HepG2 (cell line): ENCODE data around the gene UBE2C. TPM values are rescaled to one million over a fixed set of nuclear protein-coding genes. Genes with fewer than 3 reads are reported as not detected.
A peak's percentile ranks its signal among the peaks of the same experiment; 100 is the strongest.

ENCODE experiments used
- CREM ChIP-seq, 2 experiments: sonication (generic) in 1 of 2; formaldehyde crosslinking in 1 of 2; IDR thresholded peaks; 2 replicates each; pipeline versions ENCODE4 v1.4.0 to v1.6.1; 2016 to 2020; ENCODE audit warnings: antibody characterized with exemption in 1 of 2, mild to moderate bottlenecking in 1 of 2, missing genetic modification reagents in 1 of 2
- DR1 ChIP-seq: sonication (generic); formaldehyde crosslinking; IDR thresholded peaks from 2 replicates; pipeline ENCODE4 v1.8.0; 2021; ENCODE audit warnings: mild to moderate bottlenecking, missing genetic modification reagents, inconsistent platforms
- ESRRA ChIP-seq: sonication (generic); formaldehyde crosslinking; IDR thresholded peaks from 2 replicates; pipeline ENCODE4 v1.5.1; 2020; ENCODE audit warnings: mild to moderate bottlenecking, low read depth, missing genetic modification reagents
- GABPB1 ChIP-seq: IDR thresholded peaks from 2 replicates; pipeline ENCODE4 v1.6.1; 2016; ENCODE audit warnings: mild to moderate bottlenecking, missing genetic modification reagents, moderate library complexity, missing compliant biosample characterization
- KLF16 ChIP-seq, 2 experiments: sonication (generic) in 1 of 2; formaldehyde crosslinking in 1 of 2; IDR thresholded peaks; 2 replicates each; pipeline versions ENCODE4 v1.6.1 to v1.8.0; 2016 to 2023; ENCODE audit warnings: missing genetic modification reagents in 2 of 2, missing compliant biosample characterization in 1 of 2
- MEF2D ChIP-seq: sonication (generic); formaldehyde crosslinking; IDR thresholded peaks from 2 replicates; pipeline ENCODE4 v1.5.1; 2020; ENCODE audit warnings: mild to moderate bottlenecking, missing genetic modification reagents
- NFYB ChIP-seq: sonication (generic); formaldehyde crosslinking; IDR thresholded peaks from 2 replicates; pipeline ENCODE4 v1.4.0; 2020; ENCODE audit warnings: missing genetic modification reagents
- PHF5A ChIP-seq: IDR thresholded peaks from one replicate; pipeline ENCODE4 v1.6.1; 2018; ENCODE audit warnings: low read depth, missing genetic modification reagents; ENCODE audit not compliant: unreplicated experiment
- POLR2G ChIP-seq: fragments of 200-400 bp; formaldehyde crosslinking; IDR thresholded peaks from 2 replicates; pipeline ENCODE4 v1.6.1; 2018; ENCODE audit warnings: mild to moderate bottlenecking, low read depth, low read length, moderate library complexity
- REPIN1 ChIP-seq: sonication (generic); formaldehyde crosslinking; IDR thresholded peaks from 2 replicates; pipeline ENCODE4 v1.8.0; 2022; ENCODE audit warnings: missing genetic modification reagents, low read depth, mild to moderate bottlenecking, borderline replicate concordance
- SIX1 ChIP-seq: sonication (generic); formaldehyde crosslinking; IDR thresholded peaks from 2 replicates; pipeline ENCODE4 v1.4.0; 2020; ENCODE audit warnings: missing genetic modification reagents, borderline replicate concordance
- SOX6 ChIP-seq, 2 experiments: fragments of 450-650 bp in 1 of 2; sonication (generic) in 1 of 2; formaldehyde crosslinking in 1 of 2; IDR thresholded peaks; 2 replicates each; pipeline versions ENCODE4 v1.4.0 to v1.6.1; 2017 to 2020; ENCODE audit warnings: antibody characterized with exemption in 1 of 2, mild to moderate bottlenecking in 1 of 2, missing genetic modification reagents in 1 of 2
- SP4 ChIP-seq: sonication (generic); formaldehyde crosslinking; IDR thresholded peaks from 2 replicates; pipeline ENCODE4 v1.8.1; 2023; ENCODE audit warnings: mild to moderate bottlenecking, missing genetic modification reagents
- STAT5B ChIP-seq: sonication (generic); formaldehyde crosslinking; IDR thresholded peaks from 2 replicates; pipeline ENCODE4 v1.4.0; 2020; ENCODE audit warnings: missing genetic modification reagents
- ZBTB7B ChIP-seq: sonication (generic); formaldehyde crosslinking; IDR thresholded peaks from 2 replicates; pipeline ENCODE4 v1.4.0; 2020; ENCODE audit warnings: missing genetic modification reagents
- ZC3H4 ChIP-seq: sonication (generic); formaldehyde crosslinking; IDR thresholded peaks from 2 replicates; pipeline ENCODE4 v1.4.0; 2020; ENCODE audit warnings: missing genetic modification reagents, borderline replicate concordance
- ZKSCAN8 ChIP-seq: IDR thresholded peaks from 2 replicates; pipeline ENCODE4 v1.6.1; 2016; ENCODE audit warnings: borderline replicate concordance, missing genetic modification reagents, missing compliant biosample characterization
- ZNF337 ChIP-seq: sonication (generic); formaldehyde crosslinking; IDR thresholded peaks from 2 replicates; pipeline ENCODE4 v1.5.1; 2020; ENCODE audit warnings: missing genetic modification reagents, low read depth, mild to moderate bottlenecking, borderline replicate concordance
- ZNF34 ChIP-seq: sonication (generic); formaldehyde crosslinking; IDR thresholded peaks from 2 replicates; pipeline ENCODE4 v1.4.0; 2020; ENCODE audit warnings: mild to moderate bottlenecking, missing genetic modification reagents, borderline replicate concordance
- ZNF567 ChIP-seq: sonication (generic); formaldehyde crosslinking; IDR thresholded peaks from 2 replicates; pipeline ENCODE4 v1.8.1; 2023; ENCODE audit warnings: mild to moderate bottlenecking, missing genetic modification reagents, borderline replicate concordance
- polyA plus RNA-seq, 8 experiments: library from polyadenylated mRNA; depleted of rRNA in 3 of 8; stranded (reverse) in 7 of 8; unstranded in 1 of 8; fragments of >200 nt; fragmentation: Illumina TruSeq in 4 of 8; extraction: Trizol in 4 of 8; gene quantifications; 2 replicates each; pipeline versions ENCODE4 v1.2.1 to v1.2.3, GENCODE V29; 2011 to 2016; ENCODE audit warnings: low read depth in 4 of 8, missing spikeins in 1 of 8, mixed read lengths in 1 of 8; ENCODE audit not compliant: insufficient read depth in 1 of 8
- total RNA-seq, 5 experiments: library from RNA; depleted of rRNA; stranded (reverse); fragments of >200 nt; fragmentation: Illumina TruSeq; extraction: Trizol; gene quantifications; 2 replicates each; pipeline ENCODE4 v1.2.3, GENCODE V29; 2016; ENCODE audit warnings: low read depth in 1 of 5
- TF ChIP-seq, protein P1 (sequence below): sonication (generic); formaldehyde crosslinking; IDR thresholded peaks from 2 replicates; pipeline ENCODE4 v1.4.0; 2020; ENCODE audit warnings: missing genetic modification reagents, borderline replicate concordance
- TF ChIP-seq, protein P2 (sequence below): sonication (generic); formaldehyde crosslinking; IDR thresholded peaks from 2 replicates; pipeline ENCODE4 v1.4.0; 2020; ENCODE audit warnings: missing genetic modification reagents
- TF ChIP-seq, protein P3 (sequence below): sonication (generic); formaldehyde crosslinking; IDR thresholded peaks from 2 replicates; pipeline ENCODE4 v1.8.0; 2022; ENCODE audit warnings: mild to moderate bottlenecking, missing genetic modification reagents, moderate library complexity

Gene UBE2C
- total and polyA plus RNA-seq, 2 of the 13 experiments (the other 11 are each of a cell fraction or from before 2014, with no cell fraction given), result 100 to 123 TPM

DNA sequence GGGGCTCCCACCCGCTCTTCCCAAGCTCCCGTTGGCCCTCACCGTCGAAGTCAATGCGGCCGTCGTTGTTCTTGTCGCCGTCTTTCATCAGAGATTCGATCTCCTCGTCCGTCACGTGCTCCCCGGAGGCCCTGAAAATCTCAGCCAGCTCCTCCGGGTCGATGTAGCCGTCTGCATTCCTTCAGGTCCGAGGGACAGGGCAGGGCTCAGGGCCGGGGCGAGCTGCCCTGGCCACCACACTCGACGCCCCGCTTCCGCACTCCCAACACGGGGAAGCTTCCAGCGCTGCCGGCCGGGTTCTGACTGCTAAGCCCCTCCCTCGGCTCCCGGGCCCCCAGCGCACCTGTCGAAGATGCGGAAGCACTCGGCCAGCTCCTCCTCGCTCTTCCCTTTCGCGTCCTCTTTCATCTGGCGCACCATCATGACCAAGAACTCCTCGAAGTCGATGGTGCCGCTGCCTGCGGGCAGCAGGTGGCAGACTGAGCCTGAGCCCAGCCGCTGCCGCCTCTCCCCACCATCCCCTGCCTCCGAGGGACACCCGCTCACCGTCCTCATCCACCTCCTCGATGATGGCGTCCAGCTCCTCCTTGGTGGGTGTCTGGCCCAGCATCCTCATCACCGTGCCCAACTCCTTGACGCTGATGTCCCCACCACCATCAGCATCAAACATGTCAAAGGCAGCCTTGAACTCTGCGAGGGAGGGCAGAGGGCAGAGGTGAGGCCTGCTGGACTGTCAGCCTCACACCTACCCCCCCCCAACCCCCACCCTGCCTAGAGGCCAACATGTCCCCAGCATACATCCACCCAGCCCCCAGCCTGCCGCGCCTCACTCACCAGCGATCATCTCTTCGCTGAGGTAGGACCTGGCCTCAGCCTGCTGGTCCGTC lies 11.7 kb downstream of the UBE2C start (continued):
- TF ChIP-seq, protein P1, sequence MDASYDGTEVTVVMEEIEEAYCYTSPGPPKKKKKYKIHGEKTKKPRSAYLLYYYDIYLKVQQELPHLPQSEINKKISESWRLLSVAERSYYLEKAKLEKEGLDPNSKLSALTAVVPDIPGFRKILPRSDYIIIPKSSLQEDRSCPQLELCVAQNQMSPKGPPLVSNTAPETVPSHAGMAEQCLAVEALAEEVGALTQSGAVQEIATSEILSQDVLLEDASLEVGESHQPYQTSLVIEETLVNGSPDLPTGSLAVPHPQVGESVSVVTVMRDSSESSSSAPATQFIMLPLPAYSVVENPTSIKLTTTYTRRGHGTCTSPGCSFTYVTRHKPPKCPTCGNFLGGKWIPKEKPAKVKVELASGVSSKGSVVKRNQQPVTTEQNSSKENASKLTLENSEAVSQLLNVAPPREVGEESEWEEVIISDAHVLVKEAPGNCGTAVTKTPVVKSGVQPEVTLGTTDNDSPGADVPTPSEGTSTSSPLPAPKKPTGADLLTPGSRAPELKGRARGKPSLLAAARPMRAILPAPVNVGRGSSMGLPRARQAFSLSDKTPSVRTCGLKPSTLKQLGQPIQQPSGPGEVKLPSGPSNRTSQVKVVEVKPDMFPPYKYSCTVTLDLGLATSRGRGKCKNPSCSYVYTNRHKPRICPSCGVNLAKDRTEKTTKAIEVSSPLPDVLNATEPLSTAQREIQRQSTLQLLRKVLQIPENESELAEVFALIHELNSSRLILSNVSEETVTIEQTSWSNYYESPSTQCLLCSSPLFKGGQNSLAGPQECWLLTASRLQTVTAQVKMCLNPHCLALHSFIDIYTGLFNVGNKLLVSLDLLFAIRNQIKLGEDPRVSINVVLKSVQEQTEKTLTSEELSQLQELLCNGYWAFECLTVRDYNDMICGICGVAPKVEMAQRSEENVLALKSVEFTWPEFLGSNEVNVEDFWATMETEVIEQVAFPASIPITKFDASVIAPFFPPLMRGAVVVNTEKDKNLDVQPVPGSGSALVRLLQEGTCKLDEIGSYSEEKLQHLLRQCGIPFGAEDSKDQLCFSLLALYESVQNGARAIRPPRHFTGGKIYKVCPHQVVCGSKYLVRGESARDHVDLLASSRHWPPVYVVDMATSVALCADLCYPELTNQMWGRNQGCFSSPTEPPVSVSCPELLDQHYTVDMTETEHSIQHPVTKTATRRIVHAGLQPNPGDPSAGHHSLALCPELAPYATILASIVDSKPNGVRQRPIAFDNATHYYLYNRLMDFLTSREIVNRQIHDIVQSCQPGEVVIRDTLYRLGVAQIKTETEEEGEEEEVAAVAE, result 0 out of 2 replicates have a peak, but pooled peaks have one; percentile 15
- no peak for TF ChIP-seq CREM (IDR thresholded peaks at IDR 0.05)
- TF ChIP-seq CREM (CRISPR knock-in tag; IDR thresholded peaks at IDR 0.05), result no peak
- TF ChIP-seq SP4 (CRISPR knock-in tag), result no peak; the same call in 1 of the 2 replicates
- TF ChIP-seq ZNF337 (CRISPR knock-in tag), result no peak
- no peak for TF ChIP-seq ZNF34 (CRISPR knock-in tag)
- TF ChIP-seq POLR2G, result no peak
- TF ChIP-seq, protein P2, sequence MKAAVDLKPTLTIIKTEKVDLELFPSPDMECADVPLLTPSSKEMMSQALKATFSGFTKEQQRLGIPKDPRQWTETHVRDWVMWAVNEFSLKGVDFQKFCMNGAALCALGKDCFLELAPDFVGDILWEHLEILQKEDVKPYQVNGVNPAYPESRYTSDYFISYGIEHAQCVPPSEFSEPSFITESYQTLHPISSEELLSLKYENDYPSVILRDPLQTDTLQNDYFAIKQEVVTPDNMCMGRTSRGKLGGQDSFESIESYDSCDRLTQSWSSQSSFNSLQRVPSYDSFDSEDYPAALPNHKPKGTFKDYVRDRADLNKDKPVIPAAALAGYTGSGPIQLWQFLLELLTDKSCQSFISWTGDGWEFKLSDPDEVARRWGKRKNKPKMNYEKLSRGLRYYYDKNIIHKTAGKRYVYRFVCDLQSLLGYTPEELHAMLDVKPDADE (CRISPR knock-in tag), result no peak
- TF ChIP-seq ZKSCAN8, result 0 out of 2 replicates have a peak, but pooled peaks have one; percentile 38
- no peak for TF ChIP-seq STAT5B (CRISPR knock-in tag)
- no peak for TF ChIP-seq ESRRA (CRISPR knock-in tag)
- TF ChIP-seq, protein P3, sequence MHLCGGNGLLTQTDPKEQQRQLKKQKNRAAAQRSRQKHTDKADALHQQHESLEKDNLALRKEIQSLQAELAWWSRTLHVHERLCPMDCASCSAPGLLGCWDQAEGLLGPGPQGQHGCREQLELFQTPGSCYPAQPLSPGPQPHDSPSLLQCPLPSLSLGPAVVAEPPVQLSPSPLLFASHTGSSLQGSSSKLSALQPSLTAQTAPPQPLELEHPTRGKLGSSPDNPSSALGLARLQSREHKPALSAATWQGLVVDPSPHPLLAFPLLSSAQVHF (CRISPR knock-in tag), result 0 out of 2 replicates have a peak, but pooled peaks have one; percentile 46
- TF ChIP-seq REPIN1, result 0 out of 2 replicates have a peak, but pooled peaks have one; percentile 34
- TF ChIP-seq ZNF567 (CRISPR knock-in tag), result 0 out of 2 replicates have a peak, but pooled peaks have one; percentile 52
- peak; percentile 61 for TF ChIP-seq PHF5A (CRISPR knock-in tag)
- TF ChIP-seq GABPB1 (CRISPR knock-in tag), result peak; percentile 56; the same call in 1 of the 2 replicates
- TF ChIP-seq NFYB (CRISPR knock-in tag), result no peak
- no peak for TF ChIP-seq ZC3H4 (CRISPR knock-in tag)
- TF ChIP-seq SOX6 (IDR thresholded peaks at IDR 0.05), result no peak
- TF ChIP-seq SOX6 (CRISPR knock-in tag; IDR thresholded peaks at IDR 0.05), result peak; percentile 50
- no peak for TF ChIP-seq SIX1
- no peak for TF ChIP-seq DR1 (CRISPR knock-in tag)
- TF ChIP-seq MEF2D (CRISPR knock-in tag), result no peak
- no peak for TF ChIP-seq KLF16 (CRISPR knock-in tag; IDR thresholded peaks at IDR 0.05)
- TF ChIP-seq ZBTB7B (CRISPR knock-in tag), result no peak
